B cell (primary cell): Measurements from ENCODE around the gene GPRIN2.
"Not testable (repeated sequence)": the region's sequence is repeated elsewhere in the genome, so short reads cannot be mapped to it uniquely, and the experiment has no call there.

Experiments
- CTCF ChIP-seq: fragments of 200-600 bp; IDR thresholded peaks from one replicate; pipeline ENCODE4 v1.8.0; 2022; ENCODE audit warnings: antibody characterized with exemption, mild to moderate bottlenecking
- EZH2 ChIP-seq: IDR thresholded peaks from 2 replicates; pipeline ENCODE4 v1.6.1; 2012; ENCODE audit warnings: borderline replicate concordance, low read depth, mild to moderate bottlenecking, moderate library complexity, low read length; ENCODE audit not compliant: insufficient read depth, poor library complexity, severe bottlenecking

GRCh38 chr10:46565591-46566332 is 9.3 kb upstream of the GPRIN2 start:
- TF ChIP-seq CTCF, result peak; percentile 52
- not testable (repeated sequence) for TF ChIP-seq EZH2
